Heart right ventricle (tissue), 16 donors: ENCODE results near the gene HCN4. TPM values are rescaled to one million over a fixed set of nuclear protein-coding genes. Genes with fewer than 3 reads are reported as not detected.

Source experiments
- ATAC-seq, 8 donors: fragments of 200-7000 bp; cut with Tn5 transposase; one replicate each; pipeline ENCODE4 v1.9.1; 2020; ENCODE audit warnings: mild to moderate bottlenecking in 8 of 8, moderate library complexity in 8 of 8, moderate number of reproducible peaks in 1 of 8
- DNase-seq, 2 donors: peaks; one replicate each; pipeline ENCODE4 v3.0.0-alpha.2; 2020
- H3K27ac ChIP-seq, 10 donors: fragments of 200-600 bp; sonication (generic) in 2 of 10; one replicate each; pipeline versions ENCODE4 v1.5.0 to v1.8.0; 2020 to 2022; ENCODE audit warnings: mild to moderate bottlenecking in 3 of 10
- H3K27me3 ChIP-seq, 7 donors: fragments of 200-600 bp; one replicate each; pipeline ENCODE4 v1.8.0; 2021 to 2022; ENCODE audit warnings: mild to moderate bottlenecking in 2 of 7
- H3K36me3 ChIP-seq, 9 donors: fragments of 200-600 bp; sonication (generic) in 1 of 9; one replicate each; pipeline versions ENCODE4 v1.5.0 to v1.8.0; 2020 to 2022; ENCODE audit warnings: mild to moderate bottlenecking in 2 of 9
- H3K4me1 ChIP-seq, 9 donors: fragments of 200-600 bp; sonication (generic) in 1 of 9; one replicate each; pipeline versions ENCODE4 v1.5.0 to v1.8.0; 2020 to 2022; ENCODE audit warnings: mild to moderate bottlenecking in 4 of 9
- H3K4me3 ChIP-seq, 10 donors: fragments of 200-600 bp; sonication (generic) in 2 of 10; one replicate each; pipeline versions ENCODE4 v1.5.0 to v1.8.0; 2020 to 2022; ENCODE audit warnings: mild to moderate bottlenecking in 7 of 10, moderate library complexity in 2 of 10
- H3K9me3 ChIP-seq, 11 donors: fragments of 200-600 bp in 10 of 11; sonication (generic) in 2 of 11; one replicate each; pipeline versions ENCODE4 v1.5.0 to v1.8.0; 2013 to 2022; ENCODE audit warnings: mild to moderate bottlenecking in 2 of 11, control low read depth in 1 of 11, moderate library complexity in 1 of 11
- WGBS, 2 donors: extraction: QIAGEN DNeasy Blood & Tissue Kit; methylation state at CpG; one replicate each; pipeline ENCODE4 v1.1.7; 2013; ENCODE audit warnings: inconsistent platforms in 1 of 2; 5-methylcytosine and 5-hydroxymethylcytosine counted together
- intact Hi-C, 10 donors: fragments of 100-400 bp; cut with DNase I; formaldehyde crosslinking; loops; one replicate each; pipeline versions ENCODE4 v1.11.1 to v1.14.2; 2022
- polyA plus RNA-seq, 2 donors: library from polyadenylated mRNA; stranded (reverse); fragments of 200-250 nt; gene quantifications; one replicate each; pipeline ENCODE4 v1.2.3, GENCODE V29; 2013
- total RNA-seq, 10 donors: library from RNA; stranded (reverse); fragmentation: NEBNext Ultra II Directional in 3 of 10; extraction: Animal tissue kit (Norgen Biotek cat#: 25700) in 3 of 10; gene quantifications; one replicate each; pipeline versions ENCODE4 v1.2.1 to v1.2.4, GENCODE V29; 2021 to 2023
- TF ChIP-seq, protein P1 (sequence below), 9 donors: fragments of 200-600 bp; sonication (generic) in 2 of 9; IDR thresholded peaks; one replicate each; pipeline versions ENCODE4 v1.5.0 to v1.8.0; 2021 to 2022; ENCODE audit warnings: antibody characterized with exemption in 9 of 9, mild to moderate bottlenecking in 5 of 9, moderate library complexity in 1 of 9
- donor health status: Arrhythmogenic right ventricular cardiomyopathy.
- donor health status: ischemic (EF 13 %, LVEDD 7.1; RV severe dilation, severe dysfunction).
- donor health status: healthy with polysubstance abuse.
- donor health status: DM: no; HTN: yes; CAD: no.
- donor health status: DM: no; HTN: no; CAD: no.
- donor health status: ischemic (EF 25% LVEDD 6.9; RV normal size, moderate dysfunction).
- donor health status: ischemic (EF 25% LVEDD 5.7; RV mildly dilated, moderate dysfunction).
- donor health status: healthy.
- donor health status: DM: yes; HTN: yes; CAD: no.
- donor health status: Ischemic cardiomyopathy.
- donor health status: ischemic (EF 35%, LVEDD 5.7; RV mildly dilated, moderate dysfunction).
- donor health status: nonischemic (EF 11% LVEDD 7.7; RV severe dilation, severe dysfunction).
- donor health status: DM: yes; HTN: yes; CAD: no.
- donor health status: PGD.
- donor health status: ischemic (EF 29% LVEDD 5.4; RV normal size, mild dysfunction).
- donor health status: nonischemic (EF 23%, LVEDD 6.1; RV moderate dilation, normal function).

Gene HCN4
- total and polyA plus RNA-seq, 12 donors, result 2.2 to 24.9 (median 6.8) TPM

DNA sequence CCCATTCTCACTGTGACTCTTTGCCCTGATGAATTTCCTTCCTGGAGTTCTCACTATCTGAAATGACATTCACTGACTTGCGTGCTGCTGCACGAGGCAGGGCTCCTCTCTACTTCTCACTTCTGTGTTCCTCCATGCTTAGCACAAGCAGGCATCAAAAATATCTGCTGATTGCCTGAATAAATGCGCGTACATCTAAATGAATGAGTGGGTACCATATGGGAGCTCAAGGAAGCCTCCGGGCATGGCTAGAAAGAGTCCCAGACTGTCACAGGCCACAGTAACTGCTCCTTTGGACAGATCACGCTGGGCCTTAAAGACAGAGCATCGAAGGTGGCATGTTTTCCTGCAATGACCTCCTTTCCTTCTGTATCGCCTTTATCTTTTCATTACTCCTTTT lies 31.6 kb downstream of the HCN4 start:
- Histone ChIP-seq H3K4me1 (peaks cover 0 to 18% (median 5%) of the 10 kb centered on the region in 9 donors), H3K27me3 (no peaks in the 10 kb centered on the region), H3K36me3 (no peaks in the 10 kb centered on the region), H3K9me3 (no peaks in the 10 kb centered on the region), H3K4me3 (no peak overlapping the region), H3K27ac (no peak overlapping the region)
- intact Hi-C loops, result no loop called here
- ATAC-seq (no peak), DNase-seq (no peak)
- WGBS, 2 donors, result 82 to 84% methylated on average over 8 of the region's 8 CpGs
- TF ChIP-seq, protein P1, sequence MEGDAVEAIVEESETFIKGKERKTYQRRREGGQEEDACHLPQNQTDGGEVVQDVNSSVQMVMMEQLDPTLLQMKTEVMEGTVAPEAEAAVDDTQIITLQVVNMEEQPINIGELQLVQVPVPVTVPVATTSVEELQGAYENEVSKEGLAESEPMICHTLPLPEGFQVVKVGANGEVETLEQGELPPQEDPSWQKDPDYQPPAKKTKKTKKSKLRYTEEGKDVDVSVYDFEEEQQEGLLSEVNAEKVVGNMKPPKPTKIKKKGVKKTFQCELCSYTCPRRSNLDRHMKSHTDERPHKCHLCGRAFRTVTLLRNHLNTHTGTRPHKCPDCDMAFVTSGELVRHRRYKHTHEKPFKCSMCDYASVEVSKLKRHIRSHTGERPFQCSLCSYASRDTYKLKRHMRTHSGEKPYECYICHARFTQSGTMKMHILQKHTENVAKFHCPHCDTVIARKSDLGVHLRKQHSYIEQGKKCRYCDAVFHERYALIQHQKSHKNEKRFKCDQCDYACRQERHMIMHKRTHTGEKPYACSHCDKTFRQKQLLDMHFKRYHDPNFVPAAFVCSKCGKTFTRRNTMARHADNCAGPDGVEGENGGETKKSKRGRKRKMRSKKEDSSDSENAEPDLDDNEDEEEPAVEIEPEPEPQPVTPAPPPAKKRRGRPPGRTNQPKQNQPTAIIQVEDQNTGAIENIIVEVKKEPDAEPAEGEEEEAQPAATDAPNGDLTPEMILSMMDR (IDR thresholded peaks at IDR 0.05), result no peak

DNA sequence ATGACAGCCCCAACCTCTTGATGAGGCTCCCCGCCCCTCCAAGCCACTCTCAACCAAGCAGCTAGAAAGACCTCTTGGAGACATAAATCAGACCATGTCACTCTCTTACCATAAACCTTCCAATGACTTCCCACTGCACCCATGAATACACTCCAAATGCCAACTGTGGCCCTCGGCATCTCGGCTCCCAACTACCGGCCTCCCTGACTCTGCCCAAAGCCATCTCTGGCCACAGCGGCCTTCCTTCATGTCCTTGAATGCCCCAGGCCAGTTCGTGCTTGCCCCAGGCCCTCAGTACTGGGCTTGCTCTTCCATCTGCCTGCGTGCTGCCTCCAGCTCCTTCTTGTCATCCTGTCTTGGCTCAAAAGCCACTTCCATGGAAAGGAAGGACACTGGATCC lies 32.0 kb downstream of the HCN4 start:
- DNase-seq (no peak), ATAC-seq (no peak)
- Histone ChIP-seq H3K27ac (no peak overlapping the region), H3K36me3 (no peaks in the 10 kb centered on the region), H3K27me3 (no peaks in the 10 kb centered on the region), H3K4me3 (no peak overlapping the region), H3K4me1 (peaks cover 0 to 14% (median 2%) of the 10 kb centered on the region in 9 donors), H3K9me3 (no peaks in the 10 kb centered on the region)
- intact Hi-C loops, result no loop called here
- 85 to 86% methylated on average over 7 of the region's 7 CpGs for WGBS, 2 donors
- TF ChIP-seq, protein P1 (IDR thresholded peaks at IDR 0.05), result no peak

DNA sequence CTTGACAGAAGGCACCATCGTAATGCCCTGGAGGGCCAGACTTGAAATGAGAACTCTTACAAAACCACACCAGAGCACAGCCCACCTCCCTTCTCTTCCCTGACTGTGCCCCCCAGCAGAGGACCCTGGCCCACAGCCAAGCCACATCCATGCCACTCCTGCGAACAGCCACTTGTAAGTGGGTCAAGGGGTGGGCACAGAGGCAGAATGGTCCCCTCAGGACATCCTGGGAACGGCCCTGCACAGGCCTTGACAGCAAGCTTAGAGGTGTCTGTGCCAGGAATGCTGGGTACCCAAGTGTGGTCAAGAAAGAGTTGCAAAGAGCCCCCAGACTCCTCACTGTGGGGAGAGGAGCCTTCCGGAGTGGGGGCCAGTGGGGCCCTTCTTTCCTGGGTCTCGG lies 33.3 kb downstream of the HCN4 start:
- TF ChIP-seq, protein P1 (IDR thresholded peaks at IDR 0.05), result no peak
- no peak overlapping the region for H3K27ac ChIP-seq
- ATAC-seq, result no peak
- no peak overlapping the region for H3K4me3 ChIP-seq
- no peaks in the 10 kb centered on the region for H3K9me3 ChIP-seq
- WGBS, 2 donors, result 64 to 75% methylated on average over 5 of the region's 5 CpGs
- no peaks in the 10 kb centered on the region for H3K36me3 ChIP-seq
- intact Hi-C loops, result no loop called here
- H3K27me3 ChIP-seq, result no peaks in the 10 kb centered on the region
- no peak for DNase-seq
- peaks cover 0 to 18% (median 6%) of the 10 kb centered on the region in 9 donors for H3K4me1 ChIP-seq

DNA sequence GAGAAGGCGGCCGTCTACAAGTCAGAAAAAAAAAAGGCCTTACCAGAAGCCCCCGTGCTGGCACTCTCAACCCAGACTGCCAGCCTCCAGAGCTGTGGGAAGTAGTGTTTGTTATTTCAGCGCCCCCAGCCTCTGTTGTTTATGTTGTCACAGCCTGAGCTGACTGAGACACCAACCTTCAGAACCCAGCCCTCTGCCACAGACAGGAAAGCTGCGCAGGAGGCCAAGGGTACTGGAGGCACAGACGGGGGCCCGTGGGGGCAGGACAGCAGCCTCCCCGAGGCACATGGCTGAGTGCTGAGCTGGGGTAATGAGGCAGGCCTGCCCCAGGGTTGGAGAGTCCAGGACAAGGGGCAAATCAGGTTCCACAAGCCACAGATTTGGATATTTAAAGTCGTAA lies 33.7 kb downstream of the HCN4 start:
- intact Hi-C loops, result no loop called here

More for the DNA sequence above, 33.7 kb downstream of the HCN4 start:
- Histone ChIP-seq H3K4me1 (peaks cover 0 to 23% (median 8%) of the 10 kb centered on the region in 9 donors), H3K27ac (no peak overlapping the region), H3K36me3 (no peaks in the 10 kb centered on the region), H3K27me3 (no peaks in the 10 kb centered on the region), H3K4me3 (no peak overlapping the region), H3K9me3 (no peaks in the 10 kb centered on the region)
- 64 to 71% methylated on average over 9 of the region's 9 CpGs for WGBS, 2 donors
- DNase-seq (no peak), ATAC-seq (no peak)
- TF ChIP-seq, protein P1 (IDR thresholded peaks at IDR 0.05), result no peak
